HuH-7 (cell line): ENCODE data around the gene ANKRD36C.
"Not testable (repeated sequence)": the region's sequence is repeated elsewhere in the genome, so short reads cannot be mapped to it uniquely, and the experiment has no call there.

ENCODE experiments used
- DNase-seq: peaks from one replicate; pipeline ENCODE4 v3.0.0; 2011; ENCODE audit warnings: low spot score

The ANKRD36C gene

GRCh38 chr2:95799147-95799889 is 192.3 kb downstream of the ANKRD36C start:
- DNase-seq, result not testable (repeated sequence)

GRCh38 chr2:95796249-95797099 is 195.2 kb downstream of the ANKRD36C start:
- DNase-seq, result not testable (repeated sequence)

- DNase-seq, result not testable (repeated sequence)
These were observed 197.7 kb downstream of the ANKRD36C start for GRCh38 chr2:95793970-95794369.

GRCh38 chr2:95790180-95790579 is 201.4 kb downstream of the ANKRD36C start:
- not testable (repeated sequence) for DNase-seq

GRCh38 chr2:95789385-95789784 is 202.2 kb downstream of the ANKRD36C start:
- DNase-seq, result not testable (repeated sequence)

- DNase-seq, result not testable (repeated sequence)
These were observed 203.0 kb downstream of the ANKRD36C start for GRCh38 chr2:95788642-95789041.
